GM23248 (cell line): ENCODE results near the gene OR14C36.

Experiments
- EZH2 ChIP-seq: fragments of 200-600 bp; sonication (generic); IDR thresholded peaks from 2 replicates; pipeline ENCODE4 v1.6.1; 2018; ENCODE audit warnings: antibody characterized with exemption, mild to moderate bottlenecking; ENCODE audit not compliant: insufficient read depth, poor library complexity, severe bottlenecking
- EZH2phosphoT487 ChIP-seq: fragments of 200-600 bp; sonication (generic); IDR thresholded peaks from 2 replicates; pipeline ENCODE4 v1.6.1; 2018; ENCODE audit warnings: antibody characterized with exemption, moderate library complexity, mild to moderate bottlenecking, low read depth; ENCODE audit not compliant: insufficient read depth

GRCh38 chr1:248388426-248388825 lies 39.9 kb downstream of the OR14C36 start:
- no peak for TF ChIP-seq EZH2
- no peak for TF ChIP-seq EZH2phosphoT487
